OCI-LY7 (cell line): ENCODE measurements around the gene TMEM184A.

Experiments
- EZH2phosphoT487 ChIP-seq: fragments of 200-600 bp; sonication (generic); IDR thresholded peaks from 2 replicates; pipeline ENCODE4 v1.6.1; 2018; ENCODE audit warnings: low read depth, borderline replicate concordance, mild to moderate bottlenecking, mixed run types, antibody characterized with exemption, low read length, moderate library complexity, mixed read lengths
- TF ChIP-seq, protein P1 (sequence below): fragments of 200-600 bp; sonication (generic); conservative IDR thresholded peaks from 2 replicates; pipeline ENCODE4 v1.5.1; 2014; ENCODE audit warnings: mild to moderate bottlenecking, antibody characterized with exemption, low read length, moderate library complexity, mixed read lengths

DNA sequence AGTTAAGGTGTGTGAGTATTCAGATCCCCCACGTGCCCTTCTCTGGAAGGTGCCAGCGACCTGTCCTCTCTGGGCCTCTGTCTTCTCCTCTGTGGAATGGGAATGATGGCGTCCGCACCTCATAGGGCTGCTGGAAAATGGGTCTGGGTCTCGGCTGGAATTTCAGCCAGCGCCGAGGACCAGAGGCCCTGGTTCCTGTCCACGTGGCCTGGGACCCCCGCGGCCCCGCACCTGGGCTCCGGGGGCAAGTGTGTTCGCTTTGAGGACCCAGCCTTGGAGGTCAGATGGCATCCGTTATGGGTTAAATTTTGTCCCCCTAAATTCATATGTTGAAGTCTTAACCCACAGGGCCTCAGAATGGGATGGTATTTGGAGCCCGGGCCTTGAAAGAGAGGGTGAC is 46.4 kb upstream of the TMEM184A start:
- TF ChIP-seq, protein P1, sequence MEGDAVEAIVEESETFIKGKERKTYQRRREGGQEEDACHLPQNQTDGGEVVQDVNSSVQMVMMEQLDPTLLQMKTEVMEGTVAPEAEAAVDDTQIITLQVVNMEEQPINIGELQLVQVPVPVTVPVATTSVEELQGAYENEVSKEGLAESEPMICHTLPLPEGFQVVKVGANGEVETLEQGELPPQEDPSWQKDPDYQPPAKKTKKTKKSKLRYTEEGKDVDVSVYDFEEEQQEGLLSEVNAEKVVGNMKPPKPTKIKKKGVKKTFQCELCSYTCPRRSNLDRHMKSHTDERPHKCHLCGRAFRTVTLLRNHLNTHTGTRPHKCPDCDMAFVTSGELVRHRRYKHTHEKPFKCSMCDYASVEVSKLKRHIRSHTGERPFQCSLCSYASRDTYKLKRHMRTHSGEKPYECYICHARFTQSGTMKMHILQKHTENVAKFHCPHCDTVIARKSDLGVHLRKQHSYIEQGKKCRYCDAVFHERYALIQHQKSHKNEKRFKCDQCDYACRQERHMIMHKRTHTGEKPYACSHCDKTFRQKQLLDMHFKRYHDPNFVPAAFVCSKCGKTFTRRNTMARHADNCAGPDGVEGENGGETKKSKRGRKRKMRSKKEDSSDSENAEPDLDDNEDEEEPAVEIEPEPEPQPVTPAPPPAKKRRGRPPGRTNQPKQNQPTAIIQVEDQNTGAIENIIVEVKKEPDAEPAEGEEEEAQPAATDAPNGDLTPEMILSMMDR = no peak
- TF ChIP-seq EZH2phosphoT487 = no peak
